DMS79 treated with DMSO at 0.1 percent for 48 hours (cell line): ENCODE data around the gene NCK2.
"Not testable (repeated sequence)": the region's sequence is repeated elsewhere in the genome, so short reads cannot be mapped to it uniquely, and the experiment has no call there.

ENCODE experiments used
- DNase-seq: peaks from one replicate; lab custom pipeline; 2025; lab: John Stamatoyannopoulos, UW

NCK2 gene

GRCh38 chr2:105893011-105893995 is 148.6 kb downstream of the NCK2 start:
- no peak for DNase-seq

- no peak for DNase-seq
Measured at GRCh38 chr2:105894327-105894944, 149.7 kb downstream of the NCK2 start.

DNA sequence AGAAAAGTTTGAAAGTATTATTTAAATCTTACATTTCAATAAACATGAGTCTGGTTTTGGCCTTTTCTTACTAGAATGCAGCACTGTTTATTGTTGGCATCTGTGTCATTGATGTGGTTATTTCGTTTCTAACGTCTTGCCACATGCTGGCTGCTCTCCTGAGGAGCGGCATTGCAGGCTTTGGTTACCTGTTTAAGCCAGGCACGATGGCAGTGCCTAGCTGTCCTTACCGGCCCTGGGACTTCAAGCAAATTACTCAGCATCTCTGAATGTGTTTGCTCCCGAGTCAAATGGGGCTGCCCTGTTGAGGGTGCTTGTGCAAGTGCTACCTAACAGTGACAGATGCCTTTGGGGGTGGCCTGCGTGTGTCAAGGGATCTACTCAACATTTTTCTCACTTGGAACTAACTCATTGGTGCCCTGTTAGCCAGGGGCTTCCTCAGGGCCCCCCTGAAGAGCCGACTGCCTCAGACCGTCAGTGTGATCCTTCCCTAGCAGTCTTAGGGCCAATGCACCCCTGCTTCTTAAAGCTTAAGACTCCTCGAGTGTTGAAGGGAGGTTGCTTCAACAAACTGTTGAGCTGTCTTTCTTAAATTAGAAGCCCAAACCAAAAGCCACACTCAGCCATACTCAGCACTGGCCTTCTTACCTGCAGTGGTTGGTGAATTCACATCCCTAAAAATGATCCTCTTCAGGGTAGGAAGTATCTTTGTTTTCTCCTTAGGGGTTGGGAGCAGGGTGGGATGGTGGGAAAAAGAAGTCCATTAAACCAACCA is 151.5 kb downstream of the NCK2 start:
- no peak for DNase-seq

- no peak for DNase-seq
Measured at GRCh38 chr2:105896765-105897163, 152.1 kb downstream of the NCK2 start.

DNA sequence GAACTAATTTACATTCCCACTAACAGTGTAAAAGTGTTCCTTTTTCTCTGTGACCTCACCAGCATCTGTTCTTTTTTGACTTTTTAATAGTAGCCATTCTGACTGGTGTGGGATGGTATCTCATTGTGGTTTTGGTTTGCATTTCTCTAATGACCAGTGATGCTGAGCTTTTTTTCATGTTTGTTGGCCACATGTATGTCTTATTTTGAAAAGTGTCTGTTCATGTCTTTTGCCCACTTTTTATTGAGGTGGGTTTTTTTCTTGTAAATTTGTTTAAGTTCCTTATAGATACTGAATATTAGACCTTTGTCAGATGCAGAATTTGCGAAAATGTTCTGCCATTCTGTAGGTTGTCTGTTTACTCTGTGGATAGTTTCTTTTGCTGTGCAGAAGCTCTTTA is 153.0 kb downstream of the NCK2 start:
- DNase-seq, result not testable (repeated sequence)

DNA sequence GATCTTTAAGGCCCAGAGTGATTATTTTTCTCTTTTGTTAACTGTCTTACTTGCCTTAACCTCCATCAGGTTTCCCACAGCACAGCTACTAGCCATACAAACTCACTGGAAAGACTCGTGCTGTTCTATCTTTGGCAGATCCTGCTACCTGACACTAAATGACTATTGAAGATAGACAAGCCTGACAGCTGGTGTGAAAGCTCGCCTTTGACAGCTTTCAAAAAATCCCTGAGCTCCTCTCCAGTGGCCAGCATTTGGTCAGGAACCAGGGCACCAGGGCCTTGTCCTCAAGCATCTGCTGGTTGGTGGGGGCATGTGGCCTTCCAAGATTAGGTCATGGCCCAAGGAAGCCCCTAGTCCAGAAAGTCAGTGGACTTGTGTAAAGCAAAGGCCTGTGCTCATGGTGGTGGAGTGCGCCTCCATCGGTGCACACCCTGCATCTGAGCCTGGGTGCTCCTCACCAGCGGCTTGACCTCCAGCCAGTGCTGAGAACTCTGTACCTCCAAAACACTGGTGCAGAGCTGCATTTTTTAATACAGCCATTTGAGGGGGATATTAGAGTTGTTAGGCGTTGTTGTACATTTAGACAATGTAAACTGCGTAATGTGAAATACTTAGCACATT is 158.5 kb downstream of the NCK2 start:
- no peak for DNase-seq

DNA sequence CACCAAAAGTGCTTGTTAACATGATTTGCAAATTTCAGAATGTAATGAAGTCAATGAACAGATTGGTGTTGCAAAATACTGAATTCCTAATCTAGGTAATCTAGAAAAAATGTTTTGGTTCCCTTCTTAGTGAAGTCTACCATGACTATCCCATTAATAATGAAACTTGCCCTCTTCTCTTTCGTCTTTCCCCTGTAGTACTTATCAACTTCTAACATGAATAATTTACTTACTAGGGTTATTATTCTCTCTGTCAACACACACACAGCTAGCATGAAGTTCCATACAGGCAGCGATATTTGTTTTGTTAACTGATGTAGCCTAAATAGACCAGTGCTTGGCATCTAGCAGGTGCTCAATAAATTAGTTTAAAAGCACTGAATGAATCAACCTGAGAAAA is 160.2 kb downstream of the NCK2 start:
- no peak for DNase-seq

- DNase-seq, result no peak
Measured at GRCh38 chr2:105906481-105906880, 161.8 kb downstream of the NCK2 start.

DNA sequence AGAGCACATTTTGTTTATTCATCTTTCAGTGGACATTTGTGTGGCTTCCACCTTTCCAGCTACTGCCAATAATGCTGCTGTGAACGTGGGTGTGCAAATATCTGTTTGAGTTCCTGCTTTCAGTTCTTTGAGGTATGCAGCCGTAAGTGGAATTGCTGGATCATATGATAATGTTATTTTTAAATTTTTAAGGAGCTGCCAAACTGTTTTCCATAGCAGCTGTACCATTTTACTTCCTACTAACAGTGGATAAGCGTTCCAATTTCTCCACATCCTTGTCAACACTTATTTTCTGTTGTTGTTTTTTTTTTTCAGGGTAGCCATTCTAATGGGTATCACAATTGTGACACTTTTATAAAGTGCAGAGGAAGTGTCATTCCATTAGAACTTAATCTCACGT is 162.5 kb downstream of the NCK2 start:
- DNase-seq, result no peak

GRCh38 chr2:105909215-105909614 is 164.5 kb downstream of the NCK2 start:
- DNase-seq, result no peak

- no peak for DNase-seq
Measured at GRCh38 chr2:105910497-105911238, 166.0 kb downstream of the NCK2 start.

DNA sequence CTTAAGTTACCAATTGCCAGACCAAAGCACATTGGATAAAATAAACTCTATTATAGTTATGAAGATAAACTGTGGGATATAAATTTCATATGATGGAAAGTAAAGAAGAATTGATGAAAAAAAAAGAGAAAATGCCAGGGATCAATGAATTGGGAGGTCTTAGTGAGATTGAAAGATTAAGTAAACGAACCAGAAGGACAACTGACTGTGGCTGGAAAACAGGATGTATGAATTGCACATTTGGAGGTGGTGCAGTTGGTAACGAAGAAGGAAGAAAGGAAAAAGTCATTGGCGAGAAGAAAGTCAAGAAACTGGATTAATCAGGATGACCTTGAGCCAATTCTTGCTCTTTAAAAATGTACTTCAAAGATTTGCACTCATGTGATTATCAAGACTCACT is 166.7 kb downstream of the NCK2 start:
- no peak for DNase-seq

DNA sequence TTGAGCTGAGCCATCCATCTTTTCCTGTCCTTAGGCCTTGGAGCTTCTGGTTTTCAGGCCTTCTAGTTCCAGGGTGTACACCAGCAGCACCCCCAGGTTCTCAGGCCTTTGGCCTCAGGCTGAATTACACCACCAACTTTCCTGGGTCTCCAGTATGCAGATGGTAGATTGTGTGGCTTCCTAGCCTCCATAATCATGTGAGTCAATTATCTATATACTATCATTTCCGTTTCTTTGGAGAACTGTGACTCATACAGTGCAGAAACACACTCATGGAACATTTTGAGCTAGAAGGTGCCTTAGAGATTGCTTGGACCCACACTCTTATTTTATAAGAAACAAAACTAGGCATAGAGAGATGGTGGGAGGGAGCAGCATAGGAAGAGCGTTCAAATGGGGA is 167.4 kb downstream of the NCK2 start:
- no peak for DNase-seq

DNA sequence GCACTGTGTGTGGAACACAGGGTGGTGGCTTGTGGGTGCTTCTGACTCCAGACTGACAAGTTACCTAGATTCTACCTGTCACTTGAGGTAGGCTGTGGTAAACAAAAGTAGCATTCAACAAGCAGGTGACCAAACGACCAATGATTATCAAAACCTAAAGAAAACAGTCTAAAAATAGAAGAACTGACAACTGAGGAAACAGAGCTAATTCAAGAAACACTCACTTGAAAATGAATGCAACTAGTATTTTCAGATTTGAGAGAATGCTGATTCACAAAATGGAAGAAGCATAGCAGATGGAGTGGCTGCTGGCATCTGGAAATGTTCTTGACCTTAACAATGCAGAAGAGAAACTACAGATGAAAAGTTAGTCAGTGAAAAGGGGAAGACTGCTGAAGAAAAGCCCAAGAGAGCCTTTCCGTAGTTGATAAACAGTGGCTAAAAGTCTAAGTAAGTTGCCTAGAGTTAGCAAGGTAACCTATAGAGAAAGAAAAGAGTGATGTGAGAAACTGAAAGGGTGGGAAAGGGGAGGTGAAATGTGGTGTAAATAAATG is 170.4 kb downstream of the NCK2 start:
- DNase-seq, result no peak

- no peak for DNase-seq
Measured at GRCh38 chr2:105917226-105917625, 172.5 kb downstream of the NCK2 start.

DNA sequence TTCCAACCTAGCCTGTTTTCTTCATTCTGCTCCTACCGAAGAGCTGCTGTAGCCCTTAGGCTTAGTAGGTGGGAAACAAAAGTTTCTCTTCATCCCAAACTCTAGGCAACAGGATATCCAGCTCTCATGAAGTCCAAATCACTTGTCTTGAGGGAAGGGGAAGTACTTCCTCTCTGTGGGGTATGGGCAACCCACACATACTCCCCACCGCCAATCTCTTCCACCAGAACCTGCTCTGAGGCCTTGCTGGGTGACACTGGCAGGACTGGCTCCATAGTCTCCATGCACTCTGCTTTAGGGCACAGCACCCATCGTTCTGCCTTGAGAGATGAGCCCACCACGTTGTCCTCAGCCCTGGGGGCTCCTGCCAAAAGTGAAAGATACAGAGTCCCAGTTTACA is 173.0 kb downstream of the NCK2 start:
- no peak for DNase-seq

GRCh38 chr2:105919191-105919811 is 174.6 kb downstream of the NCK2 start:
- DNase-seq, result no peak

DNA sequence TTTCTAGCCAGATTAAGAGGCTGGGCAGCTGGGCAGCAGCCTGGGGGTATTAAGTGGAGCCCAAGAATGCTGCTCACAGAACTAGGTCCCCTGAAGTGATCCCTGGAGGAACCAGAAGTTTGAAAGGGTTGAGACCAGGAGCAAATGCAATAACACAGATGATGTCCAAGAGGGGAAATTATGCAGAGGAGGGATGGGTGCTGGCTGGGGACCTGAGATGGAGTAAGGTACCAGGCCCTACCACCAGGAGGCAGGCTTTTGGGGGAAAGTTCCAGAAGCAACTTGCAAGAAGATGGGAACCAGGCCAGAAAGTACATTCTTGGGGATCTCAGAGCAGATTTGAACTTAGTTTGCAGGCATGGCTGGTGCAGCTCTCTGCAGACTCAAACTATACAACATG is 175.1 kb downstream of the NCK2 start:
- no peak for DNase-seq

DNA sequence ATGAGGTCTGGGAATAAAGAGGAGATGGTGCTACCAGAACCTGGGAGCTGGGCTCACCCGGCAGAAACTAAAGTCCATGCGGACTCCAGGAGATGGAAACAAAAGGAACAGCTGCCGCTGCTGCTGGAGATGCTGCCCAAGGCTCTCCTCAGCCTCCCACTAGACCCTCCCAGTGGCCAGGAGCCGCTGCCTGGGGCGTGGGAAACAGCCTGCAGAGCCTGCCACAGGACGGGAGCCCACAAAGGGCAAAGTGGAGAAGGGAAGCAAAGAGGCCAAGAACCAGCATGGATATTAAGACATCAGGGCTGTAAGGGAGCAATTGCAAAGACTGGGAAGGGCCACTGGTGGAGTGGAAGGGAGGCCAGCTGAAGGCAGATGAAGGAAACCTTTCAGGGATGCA is 179.6 kb downstream of the NCK2 start:
- no peak for DNase-seq

DNA sequence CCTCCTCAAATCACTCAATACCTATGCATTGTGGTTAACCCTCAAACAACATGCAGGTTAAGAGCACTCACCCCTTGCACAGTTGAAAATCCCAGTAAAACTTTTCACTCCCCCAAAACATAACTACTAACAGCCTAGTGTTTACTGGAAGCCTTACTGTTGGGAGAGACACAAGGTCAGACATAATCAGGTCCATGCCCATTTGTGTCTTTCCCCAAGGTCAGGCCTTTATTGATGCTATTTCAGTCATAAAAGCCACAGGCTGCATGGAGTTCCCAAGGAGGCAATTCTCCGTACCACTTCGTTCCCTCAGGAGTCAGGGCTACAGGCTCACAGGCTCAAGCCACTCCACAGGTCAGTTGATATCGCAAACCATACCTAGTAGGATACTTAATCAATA is 180.2 kb downstream of the NCK2 start:
- no peak for DNase-seq

- no peak for DNase-seq
Measured at GRCh38 chr2:105925390-105925789, 180.7 kb downstream of the NCK2 start.
